Stomach (tissue), 4 donors: ENCODE data around the gene TUBGCP3.

Experiments used
- CTCF ChIP-seq, 7 experiments: fragments of 450-650 bp in 4 of 7; fragments of 200-600 bp in 3 of 7; sonication (generic) in 3 of 7; IDR thresholded peaks; one replicate each; pipeline ENCODE4 v1.5.1; 2016 to 2019; ENCODE audit warnings: antibody characterized with exemption in 7 of 7, control low read depth in 2 of 7, mild to moderate bottlenecking in 1 of 7
- EP300 ChIP-seq: sonication (generic); formaldehyde crosslinking; IDR thresholded peaks from one replicate; pipeline ENCODE4 v1.6.1; 2017; ENCODE audit warnings: antibody characterized with exemption
- POLR2A ChIP-seq, 4 donors: fragments of 450-650 bp; IDR thresholded peaks; one replicate each; pipeline ENCODE4 v1.6.1; 2016; ENCODE audit warnings: antibody characterized with exemption in 4 of 4, control low read depth in 2 of 4, mild to moderate bottlenecking in 1 of 4, moderate library complexity in 1 of 4

GRCh38 chr13:112465251-112466131, 122.5 kb downstream of the TUBGCP3 start:
- TF ChIP-seq POLR2A (IDR thresholded peaks at IDR 0.05) (no peak), CTCF (IDR thresholded peaks at IDR 0.05) (no peak), EP300 (no peak)
